ENCODE data around the gene RSAD1.
"Not testable (repeated sequence)": the region's sequence is repeated elsewhere in the genome, so short reads cannot be mapped to it uniquely, and the experiment has no call there.

RSAD1 gene

DNA sequence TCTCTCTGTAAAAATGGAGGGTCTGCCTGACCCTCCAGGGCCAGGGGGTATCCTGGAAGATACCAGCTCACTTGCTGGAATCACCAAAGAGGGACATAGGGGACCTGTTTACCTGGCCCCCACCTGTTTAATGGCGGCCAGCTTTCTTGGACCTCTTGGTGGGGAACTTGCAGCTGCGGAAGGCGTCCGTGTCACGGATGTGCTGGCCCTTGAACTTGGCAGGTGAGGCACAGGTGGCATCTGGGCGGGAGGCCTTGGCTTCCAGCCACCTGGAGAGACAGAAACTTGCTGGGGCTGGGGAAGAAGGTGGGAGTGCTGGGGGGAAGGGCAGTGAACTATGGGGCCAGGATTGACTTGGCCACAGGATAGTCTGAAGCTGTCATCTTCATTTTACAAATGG is 13.5 kb upstream of the RSAD1 start:
- Mint-ChIP-seq H3K4me1 (peaks cover 2% of the 10 kb centered on the region), H3K27ac (no peak overlapping the region), H3K36me3 (ENCODE audit: low read depth) (no peaks in the 10 kb centered on the region), H3K27me3 (peaks cover 22% of the 10 kb centered on the region), H3K4me3 (no peak overlapping the region), H3K9me3 (no peaks in the 10 kb centered on the region)
- DNase-seq: no peak
- ATAC-seq: no peak

DNA sequence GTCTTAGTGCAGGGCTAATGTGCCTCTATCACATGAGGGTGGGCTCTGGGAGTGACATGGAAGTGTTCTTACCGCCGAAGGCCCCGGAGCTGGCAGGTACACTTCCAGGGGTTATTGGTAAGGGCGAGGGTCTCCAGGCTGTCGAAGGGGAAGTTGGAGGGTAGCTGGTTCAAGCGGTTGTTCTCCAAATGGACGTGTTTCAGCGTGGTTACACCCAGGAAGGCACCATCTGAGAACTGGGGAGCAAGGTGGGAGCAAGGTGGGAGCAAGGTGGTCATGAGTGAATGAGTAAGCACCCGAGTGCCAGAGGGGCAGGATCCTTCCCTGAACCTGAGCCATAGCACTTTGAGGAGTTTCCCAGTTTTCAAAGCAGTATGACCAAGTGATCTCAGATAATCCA is 13.0 kb upstream of the RSAD1 start:
- Mint-ChIP-seq H3K9me3 (no peaks in the 10 kb centered on the region), H3K4me1 (peaks cover 2% of the 10 kb centered on the region), H3K36me3 (ENCODE audit: low read depth) (no peaks in the 10 kb centered on the region), H3K4me3 (no peak overlapping the region), H3K27ac (no peak overlapping the region), H3K27me3 (peaks cover 23% of the 10 kb centered on the region)
- no peak for DNase-seq
- ATAC-seq: no peak

DNA sequence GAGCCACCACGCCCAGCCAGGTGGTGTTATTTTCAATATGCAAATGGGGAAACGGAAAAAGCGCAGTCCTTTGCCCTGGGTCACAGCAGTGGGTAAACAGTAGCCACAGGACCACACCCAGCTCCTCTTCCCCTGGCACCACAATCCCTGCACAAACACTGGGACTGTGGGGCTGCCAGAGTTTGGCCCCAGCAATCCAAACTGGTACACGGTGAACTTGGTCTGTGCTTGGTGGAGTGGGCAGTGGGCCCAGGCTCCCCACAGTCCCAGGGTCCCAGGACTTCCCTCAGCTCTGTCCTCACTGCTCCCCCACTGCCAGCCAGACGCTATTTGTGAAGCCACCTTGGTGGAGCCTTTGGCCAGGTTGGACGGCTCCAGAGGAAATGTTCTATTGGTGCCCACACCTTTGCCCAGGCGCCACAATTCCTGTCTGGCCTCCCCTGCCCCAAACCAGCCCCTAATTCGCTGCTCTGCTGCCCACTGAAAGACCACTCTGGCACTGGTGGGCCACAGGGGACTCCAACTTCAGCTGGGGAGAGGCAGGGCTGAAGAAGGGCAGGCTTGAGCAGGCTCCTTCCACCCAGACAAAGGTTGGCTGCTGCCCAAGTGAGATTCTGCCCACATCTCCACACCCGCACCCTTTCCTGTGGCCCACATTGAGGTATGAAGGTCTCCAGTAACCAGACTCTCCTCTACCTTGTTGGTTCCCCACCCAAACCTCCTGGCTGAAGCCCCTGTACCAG is 12.1 kb upstream of the RSAD1 start:
- H3K27ac Mint-ChIP-seq: no peak overlapping the region
- H3K9me3 Mint-ChIP-seq: no peaks in the 10 kb centered on the region
- DNase-seq (no peak), ATAC-seq (no peak)
- peaks cover 2% of the 10 kb centered on the region for H3K4me1 Mint-ChIP-seq
- H3K36me3 Mint-ChIP-seq (ENCODE audit: low read depth): no peaks in the 10 kb centered on the region
- H3K27me3 Mint-ChIP-seq: peaks cover 25% of the 10 kb centered on the region
- H3K4me3 Mint-ChIP-seq: no peak overlapping the region

DNA sequence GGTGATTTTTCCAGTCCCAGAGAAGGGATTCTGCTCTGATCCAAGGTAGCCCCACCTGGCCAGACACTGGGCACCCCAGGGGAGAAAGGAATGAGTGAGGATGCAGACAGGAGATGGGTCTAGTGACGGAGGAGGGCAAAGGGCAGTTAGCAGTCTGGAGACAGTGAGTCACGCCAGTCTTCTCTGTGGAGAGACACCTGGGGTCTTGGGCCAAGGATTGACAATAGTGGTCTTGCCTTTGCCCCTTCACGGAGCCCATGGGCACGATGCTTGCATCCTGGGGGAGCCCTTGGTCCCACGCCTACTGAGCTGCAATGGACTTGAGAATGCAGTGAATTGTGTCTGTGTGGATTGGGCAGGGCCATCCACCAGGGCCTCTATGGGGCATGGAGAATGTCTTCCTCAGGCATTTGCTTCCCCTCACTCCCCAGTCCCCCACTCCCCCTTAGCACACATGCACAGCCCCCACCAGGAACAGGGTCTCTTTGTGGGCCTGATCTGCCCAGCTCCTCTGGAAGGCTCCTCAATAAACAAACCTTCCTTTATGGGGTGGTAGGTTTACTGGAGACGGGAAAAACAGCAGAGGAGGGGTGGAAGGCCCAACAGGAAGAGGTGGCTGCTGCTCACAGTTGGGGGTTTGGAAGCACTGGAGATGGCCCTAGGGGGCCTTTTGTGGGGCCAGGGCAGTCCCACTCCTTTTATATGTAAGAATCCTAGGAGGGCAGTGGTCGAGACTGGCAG is 11.4 kb upstream of the RSAD1 start:
- Mint-ChIP-seq H3K27ac (no peak overlapping the region), H3K4me1 (peaks cover 2% of the 10 kb centered on the region), H3K4me3 (no peak overlapping the region), H3K36me3 (ENCODE audit: low read depth) (no peaks in the 10 kb centered on the region), H3K27me3 (peaks cover 25% of the 10 kb centered on the region), H3K9me3 (no peaks in the 10 kb centered on the region)
- no peak for DNase-seq
- no peak for ATAC-seq

DNA sequence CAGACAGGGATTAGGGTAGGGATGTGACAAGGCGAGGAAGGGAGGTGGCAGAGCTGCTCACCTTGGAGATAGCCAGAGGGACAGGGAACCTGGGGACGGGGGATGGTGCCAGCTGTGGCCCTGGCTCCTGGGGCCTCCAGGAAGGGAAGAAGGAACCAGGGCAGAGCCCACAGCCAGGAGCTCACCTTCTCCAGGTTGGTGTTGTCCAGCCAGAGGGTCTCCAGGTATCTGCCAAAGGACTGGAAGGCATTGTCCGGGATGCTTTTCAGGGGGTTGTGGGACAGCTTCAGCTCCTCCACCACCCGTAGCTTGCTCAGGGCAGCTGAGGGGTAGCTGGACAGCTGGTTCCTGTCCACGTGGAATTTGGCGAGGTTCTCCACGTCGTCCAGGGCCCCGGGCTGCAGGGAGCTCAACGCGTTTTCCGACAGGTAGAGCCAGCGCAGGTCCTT is 10.8 kb upstream of the RSAD1 start:
- Mint-ChIP-seq H3K4me3 (no peak overlapping the region), H3K36me3 (ENCODE audit: low read depth) (no peaks in the 10 kb centered on the region), H3K27ac (no peak overlapping the region), H3K27me3 (peaks cover 25% of the 10 kb centered on the region), H3K4me1 (peaks cover 2% of the 10 kb centered on the region), H3K9me3 (no peaks in the 10 kb centered on the region)
- DNase-seq: no peak
- ATAC-seq: no peak

DNA sequence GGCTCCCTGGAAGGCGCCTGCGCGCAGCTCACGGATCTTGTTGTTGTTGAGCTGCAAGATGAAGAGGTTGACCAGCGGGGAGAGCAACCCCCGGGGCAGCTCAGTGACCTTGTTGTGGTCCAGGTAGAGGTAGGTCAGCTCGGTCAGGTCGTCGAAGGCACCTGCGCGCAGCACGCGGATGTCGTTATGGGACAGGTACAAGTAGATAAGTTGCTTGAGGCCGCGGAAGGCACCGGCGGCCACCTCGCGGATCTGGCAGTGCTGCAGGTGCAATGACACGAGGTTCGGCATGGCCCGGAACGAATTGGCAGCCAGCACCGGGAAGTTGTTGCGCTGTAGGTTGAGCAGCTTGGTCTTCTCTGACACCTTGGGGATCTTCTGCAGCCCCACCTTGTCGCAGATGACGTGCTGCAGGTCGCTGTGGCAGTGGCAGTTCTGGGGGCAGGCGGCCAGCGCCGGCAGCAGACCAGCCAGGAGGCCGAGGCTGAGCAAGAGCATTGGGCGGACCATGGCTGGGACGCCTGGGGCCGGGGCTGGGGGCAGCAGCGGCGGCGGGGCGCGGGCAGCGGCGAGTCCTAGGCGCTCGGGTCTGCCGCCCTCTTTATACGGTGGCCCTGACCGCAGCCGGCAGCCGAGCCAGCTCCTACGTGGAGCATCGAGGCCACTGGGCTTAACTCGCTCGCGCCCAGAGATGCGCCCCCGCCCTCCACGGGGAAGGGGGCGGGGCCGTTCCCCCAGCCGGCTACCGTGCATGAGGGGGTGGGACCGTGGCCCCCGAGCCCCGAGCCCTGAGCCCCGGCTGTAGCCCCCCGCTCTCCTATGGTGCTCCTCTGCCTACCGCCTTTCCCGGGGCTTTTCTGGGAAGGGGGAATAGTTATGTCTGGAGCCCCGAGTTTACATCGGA is 10.1 kb upstream of the RSAD1 start, which contains the start of gene CHAD:
Gene CHAD, minus strand, starts transcription at position 577 of the 904 bp plus-strand sequence. Its CDS starts 67 bp downstream, at position 510.
- Mint-ChIP-seq H3K27ac (no peak within 1 kb of the TSS), H3K9me3 (no peaks in the 10 kb centered on the region), H3K36me3 (ENCODE audit: low read depth) (no peaks in the 10 kb centered on the region), H3K4me3 (no peak within 1 kb of the TSS), H3K27me3 (peaks cover 25% of the 10 kb centered on the region), H3K4me1 (peaks cover 2% of the 10 kb centered on the region)
- peak; percentile 23 for ATAC-seq
- DNase-seq: no peak

DNA sequence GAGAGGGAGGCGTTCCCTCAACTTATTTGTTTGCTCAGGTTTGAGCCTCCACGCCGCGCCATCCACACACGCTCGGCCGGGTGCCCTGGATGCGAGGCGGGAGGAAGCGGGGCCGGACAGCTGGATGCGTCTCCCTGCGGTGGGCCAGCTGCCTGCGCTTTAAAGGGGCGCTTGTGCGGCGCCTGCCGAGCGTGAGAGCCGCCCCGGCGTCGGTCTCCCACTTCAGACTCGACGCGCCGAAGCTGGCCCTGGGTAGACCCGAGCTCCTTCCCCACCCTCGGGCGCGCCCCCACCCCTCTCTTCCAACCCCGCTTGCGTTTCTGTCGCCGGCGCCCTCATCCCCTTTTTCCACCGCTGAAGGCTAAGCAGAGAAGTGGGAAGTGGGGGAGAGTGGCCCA is 9.5 kb upstream of the RSAD1 start:
- DNase-seq (no peak), ATAC-seq (no peak)
- Mint-ChIP-seq H3K27ac (no peak overlapping the region), H3K4me1 (peaks cover 2% of the 10 kb centered on the region), H3K27me3 (peaks cover 25% of the 10 kb centered on the region), H3K9me3 (no peaks in the 10 kb centered on the region), H3K36me3 (ENCODE audit: low read depth) (no peaks in the 10 kb centered on the region), H3K4me3 (no peak overlapping the region)

DNA sequence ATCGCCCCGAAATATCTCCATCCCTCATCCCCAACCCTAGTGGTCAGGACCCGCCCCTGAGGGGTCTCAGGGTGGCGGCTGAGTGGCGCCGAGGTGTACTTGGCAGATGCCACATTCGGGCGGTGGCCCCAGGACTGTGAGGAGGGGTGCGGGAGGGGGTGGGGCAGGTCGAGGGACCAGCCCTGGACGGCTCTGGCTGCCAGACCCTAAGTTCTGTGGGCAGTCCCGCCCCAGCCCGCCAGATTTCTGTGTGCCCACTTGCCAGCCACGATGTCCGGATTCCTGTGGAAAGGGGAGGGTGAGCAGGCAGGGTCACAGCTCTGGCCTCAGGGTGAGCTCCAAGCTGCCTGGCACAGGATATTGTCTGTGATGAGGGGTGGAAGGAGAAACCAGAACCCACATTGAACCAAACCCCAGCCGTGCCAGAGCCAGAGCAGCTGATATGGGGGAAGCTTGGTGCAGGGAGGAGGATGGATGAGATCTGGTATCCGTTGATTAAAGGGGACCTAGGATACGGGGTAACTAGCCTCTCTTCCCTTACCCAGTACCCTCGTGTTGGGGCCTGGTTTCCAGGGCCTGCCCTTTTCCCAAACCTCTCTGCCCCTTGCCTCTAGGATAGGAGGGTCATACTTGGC is 8.9 kb upstream of the RSAD1 start:
- H3K4me3 Mint-ChIP-seq: no peak overlapping the region
- ATAC-seq (no peak), DNase-seq (no peak)
- peaks cover 2% of the 10 kb centered on the region for H3K4me1 Mint-ChIP-seq
- H3K27ac Mint-ChIP-seq: no peak overlapping the region
- no peaks in the 10 kb centered on the region for H3K9me3 Mint-ChIP-seq
- H3K36me3 Mint-ChIP-seq (ENCODE audit: low read depth): no peaks in the 10 kb centered on the region
- H3K27me3 Mint-ChIP-seq: peaks cover 25% of the 10 kb centered on the region

DNA sequence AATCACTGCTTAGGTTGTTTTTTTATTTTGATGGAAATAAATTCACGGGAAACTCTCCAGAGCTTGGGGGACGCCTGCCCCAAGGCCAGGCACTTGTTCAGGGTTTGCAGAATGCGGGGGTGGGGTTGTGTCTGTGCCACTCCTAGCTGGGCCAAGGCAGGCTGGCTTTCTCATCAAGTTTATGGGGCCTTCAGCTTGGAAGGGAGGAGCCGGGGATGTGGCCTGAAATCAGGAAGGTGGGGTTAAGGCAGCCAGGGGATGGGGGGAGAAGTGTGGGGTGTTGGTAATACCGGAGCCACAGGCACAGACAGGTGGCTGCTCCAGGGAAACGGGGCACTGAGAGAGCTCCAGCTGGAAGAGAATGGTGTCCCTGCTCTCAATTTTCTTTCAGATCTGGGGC is 8.2 kb upstream of the RSAD1 start:
- DNase-seq: no peak
- no peak for ATAC-seq
- H3K27me3 Mint-ChIP-seq: peaks cover 25% of the 10 kb centered on the region
- H3K9me3 Mint-ChIP-seq: no peaks in the 10 kb centered on the region
- peaks cover 2% of the 10 kb centered on the region for H3K4me1 Mint-ChIP-seq
- no peaks in the 10 kb centered on the region for H3K36me3 Mint-ChIP-seq (ENCODE audit: low read depth)
- H3K4me3 Mint-ChIP-seq: no peak overlapping the region
- H3K27ac Mint-ChIP-seq: no peak overlapping the region

DNA sequence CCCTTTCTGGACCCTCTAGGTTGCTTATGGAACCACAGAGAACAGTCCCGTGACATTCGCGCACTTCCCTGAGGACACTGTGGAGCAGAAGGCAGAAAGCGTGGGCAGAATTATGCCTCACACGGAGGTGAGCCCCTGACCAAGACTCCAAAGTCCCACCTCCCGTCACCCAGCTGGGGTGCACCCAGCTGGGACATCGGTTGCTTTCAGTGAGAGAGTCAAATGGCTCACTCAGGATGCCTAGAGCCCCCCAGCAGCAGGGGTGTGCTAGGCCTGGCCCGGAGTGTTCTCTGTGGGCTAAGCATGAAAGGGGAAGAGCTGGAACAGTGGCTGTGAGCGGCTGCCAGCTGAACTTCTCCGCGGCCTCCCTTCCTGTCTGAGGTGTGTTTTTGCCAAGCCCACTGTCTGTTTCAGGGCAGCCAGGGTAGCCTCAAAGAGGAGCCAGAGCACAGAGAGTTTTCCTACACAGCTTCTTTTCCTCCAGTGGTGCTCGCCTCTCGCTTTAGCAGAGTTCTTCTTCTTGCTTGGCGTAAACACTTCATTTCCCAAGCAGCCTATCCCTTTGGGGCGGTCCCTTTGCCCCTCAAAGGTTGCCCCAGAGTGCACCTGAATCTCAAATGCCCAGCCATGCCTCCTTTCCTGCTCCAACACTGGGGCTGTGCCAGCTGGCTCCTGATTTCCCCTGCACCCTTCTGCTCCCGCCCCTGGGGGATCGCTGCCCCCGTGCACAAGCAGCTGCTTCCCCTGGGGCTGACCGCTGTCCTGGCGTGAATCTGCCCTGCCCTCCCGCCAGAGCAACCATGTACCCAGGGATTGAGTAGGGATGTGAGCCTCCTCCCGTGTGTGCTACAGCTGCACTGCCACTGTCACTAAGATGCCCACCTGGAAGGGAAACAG is 7.4 kb upstream of the RSAD1 start:
- H3K27ac Mint-ChIP-seq: no peak overlapping the region
- H3K4me1 Mint-ChIP-seq: peaks cover 2% of the 10 kb centered on the region
- no peak for ATAC-seq
- no peak overlapping the region for H3K4me3 Mint-ChIP-seq
- H3K36me3 Mint-ChIP-seq (ENCODE audit: low read depth): no peaks in the 10 kb centered on the region
- H3K9me3 Mint-ChIP-seq: no peaks in the 10 kb centered on the region
- peaks cover 26% of the 10 kb centered on the region for H3K27me3 Mint-ChIP-seq
- DNase-seq: no peak

DNA sequence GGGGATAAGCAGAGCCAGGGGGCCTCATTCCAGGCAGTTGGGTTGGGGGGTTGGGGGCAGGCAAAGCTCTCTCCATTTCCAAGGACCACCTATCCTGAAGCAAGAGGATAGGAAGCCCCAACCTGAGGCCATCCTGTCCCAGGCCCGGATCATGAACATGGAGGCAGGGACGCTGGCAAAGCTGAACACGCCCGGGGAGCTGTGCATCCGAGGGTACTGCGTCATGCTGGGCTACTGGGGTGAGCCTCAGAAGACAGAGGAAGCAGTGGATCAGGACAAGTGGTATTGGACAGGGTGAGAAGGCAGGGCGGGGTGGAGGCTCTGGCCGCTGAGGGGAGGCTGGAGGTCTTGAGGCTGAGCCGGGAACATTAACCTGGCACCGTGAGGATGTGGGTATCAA is 6.4 kb upstream of the RSAD1 start:
- Mint-ChIP-seq H3K36me3 (ENCODE audit: low read depth) (no peaks in the 10 kb centered on the region), H3K4me1 (peaks cover 2% of the 10 kb centered on the region), H3K9me3 (no peaks in the 10 kb centered on the region), H3K27me3 (peaks cover 29% of the 10 kb centered on the region), H3K27ac (no peak overlapping the region), H3K4me3 (no peak overlapping the region)
- no peak for DNase-seq
- ATAC-seq: no peak

DNA sequence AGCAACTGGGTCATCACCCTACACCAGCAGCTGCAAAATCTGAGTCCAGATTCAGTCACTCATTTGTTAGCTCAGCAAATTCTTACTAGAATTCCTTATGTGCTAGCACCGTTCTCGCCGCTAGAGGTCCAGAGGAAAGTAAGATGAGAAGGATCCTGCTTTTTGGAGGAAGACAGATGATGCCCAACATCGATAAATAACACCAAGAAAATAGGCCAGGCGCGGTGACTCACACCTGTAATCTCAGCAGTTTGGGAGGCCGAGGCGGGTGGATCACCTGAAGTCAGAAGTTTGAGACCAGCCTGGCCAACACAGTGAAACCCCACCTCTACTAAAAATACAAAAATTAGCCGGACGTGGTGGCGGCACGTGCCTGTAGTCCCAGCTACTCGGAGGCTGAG is 5.9 kb upstream of the RSAD1 start:
- H3K27ac Mint-ChIP-seq; H3K9me3 Mint-ChIP-seq; H3K4me3 Mint-ChIP-seq; H3K36me3 Mint-ChIP-seq (ENCODE audit: low read depth); DNase-seq; H3K4me1 Mint-ChIP-seq; ATAC-seq: not testable (repeated sequence)
- peaks cover 24% of the 10 kb centered on the region for H3K27me3 Mint-ChIP-seq

DNA sequence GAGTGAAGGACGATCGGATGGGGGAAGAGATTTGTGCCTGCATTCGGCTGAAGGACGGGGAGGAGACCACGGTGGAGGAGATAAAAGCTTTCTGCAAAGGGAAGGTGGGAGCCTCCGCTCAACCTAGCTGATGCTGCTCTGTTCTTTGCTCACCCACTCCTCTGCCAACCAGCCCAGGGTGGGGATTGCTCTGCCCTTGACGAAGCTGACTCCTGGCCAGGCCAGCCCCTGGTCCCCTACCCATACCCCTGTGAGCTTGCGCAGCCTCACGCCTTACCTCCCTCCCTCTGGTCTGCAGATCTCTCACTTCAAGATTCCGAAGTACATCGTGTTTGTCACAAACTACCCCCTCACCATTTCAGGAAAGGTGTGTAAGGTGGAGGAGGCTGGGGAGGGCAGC is 4.8 kb upstream of the RSAD1 start:
- peaks cover 16% of the 10 kb centered on the region for H3K27me3 Mint-ChIP-seq
- no peak for ATAC-seq

More for the DNA sequence above, 4.8 kb upstream of the RSAD1 start:
- no peak overlapping the region for H3K4me3 Mint-ChIP-seq
- peaks cover 8% of the 10 kb centered on the region for H3K4me1 Mint-ChIP-seq
- no peaks in the 10 kb centered on the region for H3K9me3 Mint-ChIP-seq
- DNase-seq: no peak
- no peaks in the 10 kb centered on the region for H3K36me3 Mint-ChIP-seq (ENCODE audit: low read depth)
- H3K27ac Mint-ChIP-seq: no peak overlapping the region

Data from activated naive CD8-positive, alpha-beta T cell treated with anti-CD3 and anti-CD28 coated beads, Interleukin-2, amount 50 U/mL, for 24 hours (primary cell).